Measurements from ENCODE around the gene ZNF157.
A peak's percentile ranks its signal among the peaks of the same experiment; 100 is the strongest.
"Not testable (repeated sequence)": the region's sequence is repeated elsewhere in the genome, so short reads cannot be mapped to it uniquely, and the experiment has no call there.

Gene ZNF157

GRCh38 chrX:47370278-47370677 lies at the start of gene ZNF157:
ZNF157 (plus strand) TSS chrX:47370578; CDS start chrX:47370669, 91 bp downstream.
- DNase-seq, result no peak

DNA sequence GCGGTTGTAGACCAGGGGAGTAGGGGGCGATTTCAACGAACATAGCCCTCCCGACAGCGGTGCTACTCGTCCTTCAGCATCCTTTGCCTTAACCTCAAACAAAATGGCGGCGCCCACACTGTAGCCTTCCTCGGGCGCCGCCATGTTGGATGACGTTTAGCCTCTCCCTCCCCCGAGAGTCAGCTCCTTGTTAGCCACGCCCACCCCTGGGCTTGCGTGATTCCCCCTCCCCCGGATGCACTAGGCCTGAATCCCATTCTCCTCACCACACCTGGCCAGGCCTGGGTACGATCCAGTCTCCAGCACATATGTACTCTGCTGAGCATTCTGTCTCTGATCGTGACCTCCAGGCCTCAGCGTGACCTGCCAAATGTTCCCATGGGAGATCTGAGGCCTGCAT lies 49.0 kb upstream of the ZNF157 start:
- DNase-seq, result no peak

- no peak for DNase-seq
Observed at GRCh38 chrX:47321823-47322371, 48.5 kb upstream of the ZNF157 start.

DNA sequence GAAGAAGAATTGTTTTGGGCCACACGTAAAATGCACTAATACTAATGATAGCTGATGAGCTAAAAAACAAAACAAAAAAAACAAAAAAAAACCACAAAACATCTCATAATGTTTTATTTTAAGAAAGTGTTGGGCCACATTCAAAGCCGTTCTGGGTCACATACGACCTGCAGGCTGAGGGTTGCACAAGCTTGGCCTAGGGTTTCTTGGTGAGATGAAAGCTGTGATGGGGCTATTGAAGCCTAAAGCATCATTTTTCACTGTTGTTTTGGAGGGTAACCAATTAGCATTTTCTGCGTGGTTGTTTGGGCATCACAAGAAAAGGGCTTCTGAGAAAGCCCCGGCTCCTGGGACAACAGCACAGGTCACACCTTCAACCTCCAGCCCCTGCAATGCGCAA lies 42.5 kb upstream of the ZNF157 start:
- no peak for DNase-seq

- not testable (repeated sequence) for DNase-seq
Observed at GRCh38 chrX:47332729-47333128, 37.6 kb upstream of the ZNF157 start.

DNA sequence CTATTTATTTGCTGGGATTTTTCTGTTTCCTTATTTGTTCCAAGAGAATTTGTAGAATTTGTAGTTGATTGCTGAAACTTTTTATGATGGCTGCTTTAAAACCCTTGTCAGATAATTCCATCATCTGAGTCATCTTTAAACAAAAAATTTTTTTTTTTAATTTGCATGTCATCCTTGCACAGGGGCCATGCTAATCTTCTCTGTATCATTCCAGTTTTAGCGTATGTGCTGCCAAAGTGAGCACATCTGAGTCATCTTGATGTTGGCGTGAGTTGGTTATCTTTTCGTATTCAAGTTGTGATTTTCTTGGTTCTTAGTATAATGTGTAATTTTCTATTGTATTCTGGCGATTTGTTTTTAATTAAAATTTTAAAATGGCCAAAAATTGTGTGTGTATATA lies 18.7 kb upstream of the ZNF157 start:
- DNase-seq, result no peak

DNA sequence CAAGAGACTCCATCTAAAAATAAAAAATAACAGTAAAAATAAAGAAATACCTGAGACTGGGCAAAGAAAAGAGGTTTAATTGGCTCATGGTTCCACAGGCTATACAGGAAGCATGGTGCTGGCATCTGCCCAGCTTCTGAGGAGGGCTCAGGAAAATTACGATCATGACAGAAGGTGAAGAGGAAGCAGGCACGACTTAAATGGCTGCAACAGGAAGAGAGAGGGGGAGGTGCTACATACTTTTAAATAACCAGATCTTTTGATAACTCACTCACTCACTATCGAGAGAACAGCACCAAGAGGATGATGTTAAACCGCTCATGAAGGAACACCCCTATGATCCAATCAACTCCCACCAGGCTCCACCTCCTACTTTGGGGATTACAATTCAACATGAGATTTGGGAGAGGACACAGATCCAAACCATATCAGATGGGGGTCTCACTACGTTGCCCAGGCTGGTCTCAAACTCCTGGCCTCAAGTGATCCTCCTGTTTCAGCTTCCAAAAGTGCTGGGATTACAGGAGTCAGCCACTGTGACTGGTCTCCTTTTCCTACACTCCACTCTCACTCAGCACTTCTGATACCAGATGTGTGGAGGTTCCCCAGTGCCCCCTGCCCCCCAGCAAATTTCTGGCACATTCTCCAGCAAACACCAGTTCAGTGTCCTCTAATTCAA lies 11.9 kb upstream of the ZNF157 start:
- peak; percentile 5 to 54 (median 40) for DNase-seq

GRCh38 chrX:47360423-47361179 lies 9.8 kb upstream of the ZNF157 start:
- no peak for DNase-seq

- peak in 1 of 6 experiments; percentile 1 for DNase-seq
Observed at GRCh38 chrX:47361538-47362511, 8.6 kb upstream of the ZNF157 start.

- DNase-seq, result peak; percentile 49 to 77 (median 66)
Observed at GRCh38 chrX:47366041-47366722, 4.2 kb upstream of the ZNF157 start.

DNA sequence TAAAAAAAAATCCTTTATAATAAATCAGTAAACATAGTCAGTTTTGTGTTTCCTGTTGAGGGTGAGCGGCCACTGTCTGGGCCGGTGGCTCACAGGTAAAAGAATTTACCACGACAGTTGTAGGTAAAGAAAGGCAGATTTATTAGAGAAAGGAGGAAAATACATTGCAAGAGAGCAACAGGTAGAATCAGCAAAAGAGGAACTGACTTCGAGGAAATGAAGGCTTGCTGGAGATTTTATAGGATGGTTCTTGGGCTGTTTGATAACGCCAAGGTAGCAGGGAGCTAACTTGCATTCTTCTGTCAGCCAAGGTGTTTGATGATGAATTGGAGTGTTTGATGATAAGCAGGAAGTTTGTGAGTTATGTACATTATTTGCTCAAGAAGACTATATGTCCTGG lies 2.8 kb downstream of the ZNF157 start:
- no peak for DNase-seq

DNA sequence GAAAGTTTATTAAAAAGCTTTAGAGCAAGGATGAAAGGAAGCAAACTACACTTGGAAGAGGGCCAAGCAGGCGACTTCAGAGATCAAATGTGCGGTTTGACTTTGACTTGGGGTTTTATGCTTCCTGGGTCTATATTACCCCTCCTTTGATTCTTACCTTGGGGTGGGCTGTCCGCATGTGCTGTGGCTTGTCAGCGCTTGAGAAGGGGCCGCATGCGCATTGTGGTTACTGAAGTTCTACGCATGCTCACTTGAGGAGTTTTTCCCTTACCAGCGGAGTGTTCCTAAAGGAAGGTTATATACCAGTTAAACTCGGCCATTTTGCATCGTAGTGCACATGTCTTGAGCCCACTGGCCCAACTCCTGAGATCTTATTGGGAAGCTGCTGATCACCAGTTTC lies 9.9 kb downstream of the ZNF157 start:
- peak; percentile 51 to 86 (median 74) for DNase-seq

DNA sequence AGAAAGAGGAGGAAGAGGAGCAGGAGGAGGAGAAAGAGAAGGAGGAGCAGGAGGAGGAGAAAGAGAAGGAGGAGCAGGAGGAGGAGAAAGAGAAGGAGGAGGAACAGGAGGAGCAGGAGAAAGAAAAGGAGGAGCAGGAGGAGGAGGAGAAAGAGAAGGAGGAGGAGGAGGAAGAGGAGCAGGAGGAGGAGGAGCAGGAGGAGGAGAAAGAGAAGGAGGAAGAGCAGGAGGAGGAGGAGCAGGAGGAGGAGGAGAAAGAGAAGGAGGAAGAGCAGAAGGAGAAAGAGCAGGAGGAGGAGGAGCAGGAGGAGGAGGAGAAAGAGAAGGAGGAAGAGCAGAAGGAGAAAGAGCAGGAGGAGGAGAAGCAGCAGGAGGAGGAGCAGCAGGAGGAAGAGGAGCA lies 10.5 kb downstream of the ZNF157 start:
- not testable (repeated sequence) for DNase-seq

GRCh38 chrX:47384502-47384901 lies 14.1 kb downstream of the ZNF157 start:
- DNase-seq, result peak; percentile 37 to 85 (median 60)

GRCh38 chrX:47390780-47391179 lies 20.4 kb downstream of the ZNF157 start:
- DNase-seq, result peak in 3 of 6 experiments; percentile 27 to 44 (median 31)

DNA sequence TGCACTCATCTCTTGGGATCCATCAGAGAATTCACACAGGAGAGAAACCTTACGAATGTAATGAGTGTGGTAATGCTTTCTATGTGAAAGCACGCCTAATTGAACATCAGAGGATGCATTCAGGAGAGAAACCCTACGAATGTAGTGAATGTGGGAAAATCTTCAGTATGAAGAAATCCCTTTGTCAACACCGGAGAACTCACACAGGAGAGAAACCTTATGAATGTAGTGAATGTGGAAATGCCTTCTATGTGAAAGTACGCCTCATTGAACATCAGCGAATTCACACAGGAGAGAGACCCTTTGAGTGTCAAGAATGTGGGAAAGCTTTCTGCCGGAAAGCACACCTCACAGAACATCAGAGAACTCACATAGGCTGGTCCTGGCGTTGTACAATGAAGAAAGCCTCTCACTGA lies 42.8 kb downstream of the ZNF157 start:
- no peak for DNase-seq

DNA sequence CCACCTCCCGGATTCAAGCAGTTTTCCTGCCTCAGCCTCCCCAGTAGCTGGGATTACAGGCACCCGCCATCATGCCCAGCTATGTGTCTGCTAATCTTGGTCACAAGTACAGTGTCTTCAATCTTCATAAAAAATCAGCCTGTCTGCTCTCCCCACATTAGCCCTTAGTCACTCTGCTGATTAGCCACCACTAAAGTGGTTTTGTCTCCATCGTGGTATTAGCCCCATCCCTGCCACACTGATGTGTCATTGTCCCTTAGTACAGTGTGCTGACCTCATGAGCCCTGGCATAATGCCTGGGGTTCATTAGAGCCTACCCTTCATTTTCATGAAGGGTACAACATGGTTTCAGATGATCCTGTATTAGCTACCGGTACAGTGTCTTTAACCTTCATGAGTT lies 49.9 kb downstream of the ZNF157 start:
- no peak for DNase-seq

GRCh38 chrX:47420962-47421361 lies 50.6 kb downstream of the ZNF157 start:
- no peak for DNase-seq

- DNase-seq, result no peak
Observed at GRCh38 chrX:47422444-47422843, 52.1 kb downstream of the ZNF157 start.

- DNase-seq, result no peak
Observed at GRCh38 chrX:47430925-47431324, 60.5 kb downstream of the ZNF157 start.

- DNase-seq, result no peak
Observed at GRCh38 chrX:47446431-47446830, 76.1 kb downstream of the ZNF157 start.

- DNase-seq, result no peak
Observed at GRCh38 chrX:47446971-47447370, 76.6 kb downstream of the ZNF157 start.
